K562 (cell line): ENCODE data around the gene ADAMTS15. TPM values are rescaled to one million over a fixed set of nuclear protein-coding genes. Genes with fewer than 3 reads are reported as not detected.

ENCODE experiments used
- ATAC-seq: fragments of 200-7000 bp; cut with Tn5 transposase; 3 replicates; pipeline ENCODE4 v1.9.1; 2020; ENCODE audit warnings: moderate library complexity
- BruUV-seq: library from RNA; stranded (reverse); fragments of 400-500 nt; replicated peaks from 2 replicates; lab custom pipeline; 2021; lab: Mats Ljungman, UMichigan
- CTCF ChIA-PET: fragments of 300-600 bp; formaldehyde crosslinking; extraction: SDS; loops from one replicate; lab custom pipeline; 2021; ENCODE audit warnings: low intra/inter-chr PET ratio; lab: Yijun Ruan, JAX
- POLR2A ChIA-PET: fragments of 300-600, 350-650 bp; sonication (Branson Sonifier 250); formaldehyde crosslinking; extraction: SDS; loops from one replicate; lab custom pipeline; 2021; ENCODE audit warnings: antibody characterized with exemption, inconsistent platforms; lab: Yijun Ruan, JAX
- DNase-seq, 4 experiments: peaks; one replicate each; pipeline versions ENCODE4 v3.0.0 to v3.0.0-alpha.2; 2011 to 2018; ENCODE audit warnings: low spot score in 3 of 4, mixed read lengths in 3 of 4; ENCODE audit errors: extremely low read depth in 1 of 4
- FAIRE-seq: peaks from 2 replicates; lab custom pipeline; 2011; peaks lifted over from hg19 to GRCh38; lab: Jason Lieb, UNC
- H2AFZ ChIP-seq: 2 replicates; pipeline ENCODE4 v1.6.0; 2011; ENCODE audit warnings: low read depth, low read length, control low read depth, inconsistent platforms
- H3K27ac ChIP-seq: fragments of 200-600 bp; 3 replicates; pipeline ENCODE4 v1.8.0; 2011; ENCODE audit warnings: low read depth, mild to moderate bottlenecking, control low read depth, inconsistent platforms, low read length, moderate library complexity, mixed read lengths; ENCODE audit errors: extremely low read depth
- H3K27me3 ChIP-seq, 2 experiments: fragments of 300-600 bp in 1 of 2; 2 replicates in 1 of 2; 3 replicates in 1 of 2; pipeline versions ENCODE4 v1.6.0 to v1.8.0; 2011; ENCODE audit warnings: inconsistent platforms in 2 of 2, low read length in 2 of 2, mild to moderate bottlenecking in 1 of 2, mixed read lengths in 1 of 2, moderate library complexity in 1 of 2; ENCODE audit not compliant: control insufficient read depth in 2 of 2, insufficient read depth in 2 of 2
- H3K36me3 ChIP-seq: fragments of 300-600 bp; 3 replicates; pipeline ENCODE4 v1.8.0; 2011; ENCODE audit warnings: mild to moderate bottlenecking, low read length, inconsistent platforms; ENCODE audit not compliant: control insufficient read depth, insufficient read depth
- H3K4me1 ChIP-seq, 2 experiments: fragments of 200-600 bp in 1 of 2; replicated peaks in 1 of 2; 2 replicates in 1 of 2; 3 replicates in 1 of 2; pipeline versions ENCODE4 v1.5.1 to v1.8.0; 2011; ENCODE audit warnings: inconsistent platforms in 2 of 2, low read length in 2 of 2, mild to moderate bottlenecking in 1 of 2, mixed read lengths in 1 of 2, moderate library complexity in 1 of 2; ENCODE audit not compliant: control insufficient read depth in 2 of 2, insufficient read depth in 2 of 2
- H3K4me2 ChIP-seq: 2 replicates; pipeline ENCODE4 v1.6.1; 2011; ENCODE audit warnings: low read length, control low read depth, inconsistent platforms, mixed read lengths; ENCODE audit not compliant: insufficient read depth
- H3K4me3 ChIP-seq: fragments of 200-600 bp; sonication (generic), shearing (Covaris generic); 2 replicates; pipeline ENCODE4 v1.5.1; 2016; ENCODE audit warnings: control low read depth, inconsistent platforms
- H3K79me2 ChIP-seq: fragments of 200-600 bp; 3 replicates; pipeline ENCODE4 v1.8.0; 2011; ENCODE audit warnings: low read length, inconsistent platforms; ENCODE audit not compliant: control insufficient read depth, insufficient read depth
- H3K9ac ChIP-seq, 2 experiments: 2 replicates each; pipeline versions ENCODE4 v1.6.0 to v1.6.1; 2011; ENCODE audit warnings: low read depth in 2 of 2, low read length in 2 of 2, control low read depth in 1 of 2, inconsistent platforms in 1 of 2, mild to moderate bottlenecking in 1 of 2, mixed read lengths in 1 of 2; ENCODE audit not compliant: insufficient read depth in 1 of 2
- H3K9me1 ChIP-seq: one replicate; pipeline ENCODE4 v1.6.0; 2011; ENCODE audit warnings: inconsistent platforms, mild to moderate bottlenecking, low read length, moderate library complexity; ENCODE audit not compliant: control insufficient read depth, insufficient read depth
- H3K9me3 ChIP-seq: replicated peaks from 2 replicates; pipeline ENCODE4 v1.5.1; 2011; ENCODE audit warnings: low read depth, low read length, inconsistent platforms; ENCODE audit not compliant: control insufficient read depth, insufficient read depth
- H4K20me1 ChIP-seq: replicated peaks from 2 replicates; pipeline ENCODE4 v1.6.1; 2011; ENCODE audit warnings: low read length, inconsistent platforms, mixed read lengths; ENCODE audit not compliant: control insufficient read depth, insufficient read depth
- ETS2 ChIP-seq: IDR thresholded peaks from 2 replicates; pipeline ENCODE4 v1.6.1; 2016; ENCODE audit warnings: borderline replicate concordance, missing genetic modification characterization, mild to moderate bottlenecking, moderate library complexity, missing compliant biosample characterization; ENCODE audit not compliant: poor library complexity, severe bottlenecking
- NFXL1 ChIP-seq: fragments of 450-650 bp; formaldehyde crosslinking; IDR thresholded peaks from 2 replicates; pipeline ENCODE4 v1.4.0; 2021; ENCODE audit warnings: mild to moderate bottlenecking
- PYGO2 ChIP-seq: fragments of 450-650 bp; IDR thresholded peaks from 2 replicates; pipeline ENCODE4 v1.6.1; 2016; ENCODE audit warnings: mild to moderate bottlenecking, missing genetic modification characterization, moderate library complexity, missing compliant biosample characterization
- U2AF2 ChIP-seq: fragments of 200-400 bp; formaldehyde crosslinking; optimal IDR thresholded peaks from 2 replicates; pipeline ENCODE3; 2017; ENCODE audit warnings: low read depth, mild to moderate bottlenecking, low read length
- WGBS: fragments of 100-300 bp; shearing (Covaris generic); methylation state at CpG from one replicate; pipeline ENCODE4 v1.1.6; 2016; ENCODE audit warnings: low coverage, mixed read lengths; ENCODE audit not compliant: insufficient coverage; ENCODE audit errors: missing lambda C conversion rate; 5-methylcytosine and 5-hydroxymethylcytosine counted together
- in situ Hi-C: fragments of 300-500 bp; cut with MboI; formaldehyde crosslinking; loops from 4 replicates; pipeline ENCODE4 v1.15.0; 2018; ENCODE audit warnings: inconsistent platforms, mixed read lengths
- intact Hi-C: fragments of 100-400 bp; cut with micrococcal nuclease; formaldehyde crosslinking; loops from 2 replicates; pipeline ENCODE4 v1.14.2; 2022
- polyA plus RNA-seq, 8 experiments: library from polyadenylated mRNA; depleted of rRNA in 4 of 8; stranded (reverse) in 5 of 8; unstranded in 3 of 8; fragments of >200 nt; fragmentation: Nextera tagmentation in 2 of 8; fragmentation: Illumina TruSeq in 1 of 8; extraction: Ambion mirVana in 2 of 8; extraction: Trizol in 1 of 8; gene quantifications; 2 replicates each; pipeline versions ENCODE4 v1.2.1 to v1.2.3, GENCODE V29; 2011 to 2014; ENCODE audit warnings: inconsistent platforms in 1 of 8, missing spikeins in 1 of 8
- total RNA-seq, 7 experiments: library from RNA; depleted of rRNA in 6 of 7; stranded (reverse); fragments of >200 nt in 6 of 7; fragmentation: Illumina TruSeq in 2 of 7; extraction: Trizol in 2 of 7; gene quantifications; 2 replicates each; pipeline versions ENCODE4 v1.2.1 to v1.2.3, GENCODE V29; 2011 to 2021; ENCODE audit warnings: low replicate concordance in 1 of 7
- TF ChIP-seq, protein P1 (sequence below): fragments of 150-350 bp; conservative IDR thresholded peaks from 2 replicates; pipeline ENCODE4 v1.6.1; 2014; ENCODE audit warnings: low read length
- TF ChIP-seq, protein P2 (sequence below): fragments of 450-650 bp; IDR thresholded peaks from 2 replicates; pipeline ENCODE4 v1.6.1; 2016; ENCODE audit warnings: low read depth

The ADAMTS15 gene
- total and polyA plus RNA-seq, 9 of the 15 experiments (the other 6 are each of a cell fraction or from before 2014, with no cell fraction given), result 0.04 TPM; not detected in 8

DNA sequence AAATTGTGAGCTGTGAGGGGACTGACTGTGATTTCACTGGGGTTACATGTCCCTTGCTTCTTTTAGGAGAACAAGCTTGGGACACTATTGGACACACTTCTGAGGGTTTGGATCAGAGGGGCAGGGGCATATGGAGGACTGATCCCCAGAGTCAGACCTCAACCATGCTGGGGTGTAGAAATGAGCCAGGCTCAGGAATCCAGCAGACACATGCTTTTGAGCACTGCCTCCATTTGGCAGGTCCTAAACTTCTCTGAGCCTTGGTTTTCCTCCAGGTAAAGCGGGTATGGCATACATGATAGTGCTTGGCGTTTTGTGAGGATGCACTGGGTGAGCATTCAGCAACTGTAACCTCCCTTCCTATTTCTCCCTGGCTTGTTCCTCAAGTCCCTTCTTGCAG is 74.7 kb downstream of the ADAMTS15 start:
- ChIA-PET CTCF (no interaction called here), POLR2A (no interaction called here)
- Histone ChIP-seq H3K9me3 (no peaks in the 10 kb centered on the region), H3K36me3 (no peaks in the 10 kb centered on the region), H4K20me1 (0 out of 2 replicates have a peak, but pooled peaks cover 4% of the 10 kb centered on the region), H3K4me3 (no peak overlapping the region), H3K4me1 (peaks cover 6 to 7% of the 10 kb centered on the region in 2 experiments), H2AFZ (no peak overlapping the region), H3K27ac (no peak overlapping the region), H3K27me3 (peaks cover 11 to 31% of the 10 kb centered on the region in 2 experiments; a peak in 4 of 5 replicates), H3K79me2 (no peaks in the 10 kb centered on the region), H3K9ac (no peak overlapping the region), H3K4me2 (no peak overlapping the region), H3K9me1 (no peaks in the 10 kb centered on the region)
- intact Hi-C loops (no loop called here), in situ Hi-C loops (no loop called here)
- BruUV-seq, result no TSS peak
- ATAC-seq (no peak), DNase-seq (no peak), FAIRE-seq (no peak)
- TF ChIP-seq PYGO2 (tag) (no peak), U2AF2 (no peak), NFXL1 (CRISPR knock-in tag) (no peak), ETS2 (tag) (no peak)
- TF ChIP-seq, protein P1, sequence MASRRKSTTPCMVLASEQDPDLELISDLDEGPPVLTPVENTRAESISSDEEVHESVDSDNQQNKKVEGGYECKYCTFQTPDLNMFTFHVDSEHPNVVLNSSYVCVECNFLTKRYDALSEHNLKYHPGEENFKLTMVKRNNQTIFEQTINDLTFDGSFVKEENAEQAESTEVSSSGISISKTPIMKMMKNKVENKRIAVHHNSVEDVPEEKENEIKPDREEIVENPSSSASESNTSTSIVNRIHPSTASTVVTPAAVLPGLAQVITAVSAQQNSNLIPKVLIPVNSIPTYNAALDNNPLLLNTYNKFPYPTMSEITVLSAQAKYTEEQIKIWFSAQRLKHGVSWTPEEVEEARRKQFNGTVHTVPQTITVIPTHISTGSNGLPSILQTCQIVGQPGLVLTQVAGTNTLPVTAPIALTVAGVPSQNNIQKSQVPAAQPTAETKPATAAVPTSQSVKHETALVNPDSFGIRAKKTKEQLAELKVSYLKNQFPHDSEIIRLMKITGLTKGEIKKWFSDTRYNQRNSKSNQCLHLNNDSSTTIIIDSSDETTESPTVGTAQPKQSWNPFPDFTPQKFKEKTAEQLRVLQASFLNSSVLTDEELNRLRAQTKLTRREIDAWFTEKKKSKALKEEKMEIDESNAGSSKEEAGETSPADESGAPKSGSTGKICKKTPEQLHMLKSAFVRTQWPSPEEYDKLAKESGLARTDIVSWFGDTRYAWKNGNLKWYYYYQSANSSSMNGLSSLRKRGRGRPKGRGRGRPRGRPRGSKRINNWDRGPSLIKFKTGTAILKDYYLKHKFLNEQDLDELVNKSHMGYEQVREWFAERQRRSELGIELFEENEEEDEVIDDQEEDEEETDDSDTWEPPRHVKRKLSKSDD, result no peak
- TF ChIP-seq, protein P2, sequence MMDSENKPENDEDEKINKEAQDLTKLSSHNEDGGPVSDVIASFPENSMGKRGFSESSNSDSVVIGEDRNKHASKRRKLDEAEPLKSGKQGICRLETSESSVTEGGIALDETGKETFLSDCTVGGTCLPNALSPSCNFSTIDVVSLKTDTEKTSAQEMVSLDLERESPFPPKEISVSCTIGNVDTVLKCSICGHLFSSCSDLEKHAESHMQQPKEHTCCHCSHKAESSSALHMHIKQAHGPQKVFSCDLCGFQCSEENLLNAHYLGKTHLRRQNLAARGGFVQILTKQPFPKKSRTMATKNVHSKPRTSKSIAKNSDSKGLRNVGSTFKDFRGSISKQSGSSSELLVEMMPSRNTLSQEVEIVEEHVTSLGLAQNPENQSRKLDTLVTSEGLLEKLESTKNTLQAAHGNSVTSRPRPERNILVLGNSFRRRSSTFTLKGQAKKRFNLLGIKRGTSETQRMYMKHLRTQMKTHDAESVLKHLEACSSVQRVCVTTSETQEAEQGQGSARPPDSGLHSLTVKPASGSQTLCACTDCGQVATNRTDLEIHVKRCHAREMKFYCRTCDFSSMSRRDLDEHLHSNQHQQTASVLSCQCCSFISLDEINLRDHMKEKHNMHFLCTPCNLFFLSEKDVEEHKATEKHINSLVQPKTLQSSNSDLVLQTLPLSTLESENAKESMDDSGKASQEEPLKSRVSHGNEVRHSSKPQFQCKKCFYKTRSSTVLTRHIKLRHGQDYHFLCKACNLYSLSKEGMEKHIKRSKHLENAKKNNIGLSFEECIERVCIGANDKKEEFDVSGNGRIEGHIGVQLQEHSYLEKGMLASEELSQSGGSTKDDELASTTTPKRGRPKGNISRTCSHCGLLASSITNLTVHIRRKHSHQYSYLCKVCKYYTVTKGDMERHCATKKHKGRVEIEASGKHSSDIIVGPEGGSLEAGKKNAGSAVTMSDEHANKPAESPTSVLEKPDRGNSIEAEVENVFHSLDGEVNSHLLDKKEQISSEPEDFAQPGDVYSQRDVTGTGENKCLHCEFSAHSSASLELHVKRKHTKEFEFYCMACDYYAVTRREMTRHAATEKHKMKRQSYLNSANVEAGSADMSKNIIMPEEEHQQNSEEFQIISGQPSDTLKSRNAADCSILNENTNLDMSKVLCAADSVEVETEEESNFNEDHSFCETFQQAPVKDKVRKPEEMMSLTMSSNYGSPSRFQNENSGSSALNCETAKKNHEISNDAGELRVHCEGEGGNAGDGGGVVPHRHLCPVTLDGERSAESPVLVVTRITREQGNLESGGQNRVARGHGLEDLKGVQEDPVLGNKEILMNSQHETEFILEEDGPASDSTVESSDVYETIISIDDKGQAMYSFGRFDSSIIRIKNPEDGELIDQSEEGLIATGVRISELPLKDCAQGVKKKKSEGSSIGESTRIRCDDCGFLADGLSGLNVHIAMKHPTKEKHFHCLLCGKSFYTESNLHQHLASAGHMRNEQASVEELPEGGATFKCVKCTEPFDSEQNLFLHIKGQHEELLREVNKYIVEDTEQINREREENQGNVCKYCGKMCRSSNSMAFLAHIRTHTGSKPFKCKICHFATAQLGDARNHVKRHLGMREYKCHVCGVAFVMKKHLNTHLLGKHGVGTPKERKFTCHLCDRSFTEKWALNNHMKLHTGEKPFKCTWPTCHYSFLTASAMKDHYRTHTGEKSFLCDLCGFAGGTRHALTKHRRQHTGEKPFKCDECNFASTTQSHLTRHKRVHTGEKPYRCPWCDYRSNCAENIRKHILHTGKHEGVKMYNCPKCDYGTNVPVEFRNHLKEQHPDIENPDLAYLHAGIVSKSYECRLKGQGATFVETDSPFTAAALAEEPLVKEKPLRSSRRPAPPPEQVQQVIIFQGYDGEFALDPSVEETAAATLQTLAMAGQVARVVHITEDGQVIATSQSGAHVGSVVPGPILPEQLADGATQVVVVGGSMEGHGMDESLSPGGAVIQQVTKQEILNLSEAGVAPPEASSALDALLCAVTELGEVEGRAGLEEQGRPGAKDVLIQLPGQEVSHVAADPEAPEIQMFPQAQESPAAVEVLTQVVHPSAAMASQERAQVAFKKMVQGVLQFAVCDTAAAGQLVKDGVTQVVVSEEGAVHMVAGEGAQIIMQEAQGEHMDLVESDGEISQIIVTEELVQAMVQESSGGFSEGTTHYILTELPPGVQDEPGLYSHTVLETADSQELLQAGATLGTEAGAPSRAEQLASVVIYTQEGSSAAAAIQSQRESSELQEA, result no peak
- 12% methylated on average over 2 of the region's 2 CpGs for WGBS
